ENCODE measurements around the gene NFYB. TPM values are rescaled to one million over a fixed set of nuclear protein-coding genes. Genes with fewer than 3 reads are reported as not detected.

The NFYB gene
- total RNA-seq, 1 donor from 2014 or later: 25.6 TPM

Other genes starting within 250 kb of the NFYB start
- 458 and 465 TPM in 2 replicates for gene HSP90B1, start 207.8 kb downstream of the NFYB start, total RNA-seq
- gene TDG, start 172.3 kb downstream of the NFYB start, total RNA-seq: 43.2 and 45.1 TPM in 2 replicates
- 0.16 TPM in 1 of 2 replicates, not detected in the other for gene GLT8D2, start 88.0 kb downstream of the NFYB start, total RNA-seq
- gene HCFC2, start 73.7 kb downstream of the NFYB start, total RNA-seq: 14.2 and 15.2 TPM in 2 replicates
- gene TXNRD1, start 77.6 kb upstream of the NFYB start, total RNA-seq: 97.4 and 108 TPM in 2 replicates
- 9.0 and 9.3 TPM in 2 replicates for gene EID3, start 165.5 kb upstream of the NFYB start, total RNA-seq